Immature natural killer cell (primary cell): ENCODE data around the gene DGKZ. TPM values are rescaled to one million over a fixed set of nuclear protein-coding genes. Genes with fewer than 3 reads are reported as not detected.

Experiments
- DNase-seq, 3 donors: peaks; one replicate each; pipeline ENCODE4 v3.0.0; 2022; ENCODE audit warnings: mixed read lengths in 1 of 3
- H3K27ac Mint-ChIP-seq, 6 donors: one replicate each; pipeline ENCODE4 v1.8.0; 2020; ENCODE audit warnings: mixed read lengths in 6 of 6, mild to moderate bottlenecking in 5 of 6, inconsistent platforms in 4 of 6, moderate library complexity in 3 of 6
- H3K27me3 Mint-ChIP-seq, 3 donors: one replicate each; pipeline ENCODE4 v1.8.0; 2020 to 2021; ENCODE audit warnings: low read depth in 3 of 3, mild to moderate bottlenecking in 3 of 3, mixed read lengths in 3 of 3, moderate library complexity in 3 of 3, inconsistent platforms in 1 of 3
- H3K36me3 Mint-ChIP-seq, 3 donors: one replicate each; pipeline ENCODE4 v1.8.0; 2020; ENCODE audit warnings: mixed read lengths in 3 of 3, inconsistent platforms in 2 of 3, mild to moderate bottlenecking in 2 of 3
- H3K4me1 Mint-ChIP-seq, 2 donors: one replicate each; pipeline ENCODE4 v1.8.0; 2020; ENCODE audit warnings: inconsistent platforms in 2 of 2, mild to moderate bottlenecking in 2 of 2, mixed read lengths in 2 of 2, moderate library complexity in 1 of 2
- H3K4me3 Mint-ChIP-seq, 5 donors: one replicate each; pipeline ENCODE4 v1.8.0; 2020; ENCODE audit warnings: mild to moderate bottlenecking in 5 of 5, mixed read lengths in 5 of 5, inconsistent platforms in 3 of 5, moderate library complexity in 3 of 5
- H3K9me3 Mint-ChIP-seq, 6 donors: one replicate each; pipeline ENCODE4 v1.8.0; 2020; ENCODE audit warnings: mild to moderate bottlenecking in 6 of 6, mixed read lengths in 6 of 6, inconsistent platforms in 4 of 6, moderate library complexity in 3 of 6
- polyA plus RNA-seq, 3 donors: library from polyadenylated mRNA; unstranded; fragments of 300-500 nt; fragmentation: Illumina TruSeq; gene quantifications; one replicate each; pipeline ENCODE4 v1.2.3, GENCODE V29; 2021

The DGKZ gene
- polyA plus RNA-seq, 3 donors from 2014 or later = 40.7 to 120 (median 63.6) TPM

DNA sequence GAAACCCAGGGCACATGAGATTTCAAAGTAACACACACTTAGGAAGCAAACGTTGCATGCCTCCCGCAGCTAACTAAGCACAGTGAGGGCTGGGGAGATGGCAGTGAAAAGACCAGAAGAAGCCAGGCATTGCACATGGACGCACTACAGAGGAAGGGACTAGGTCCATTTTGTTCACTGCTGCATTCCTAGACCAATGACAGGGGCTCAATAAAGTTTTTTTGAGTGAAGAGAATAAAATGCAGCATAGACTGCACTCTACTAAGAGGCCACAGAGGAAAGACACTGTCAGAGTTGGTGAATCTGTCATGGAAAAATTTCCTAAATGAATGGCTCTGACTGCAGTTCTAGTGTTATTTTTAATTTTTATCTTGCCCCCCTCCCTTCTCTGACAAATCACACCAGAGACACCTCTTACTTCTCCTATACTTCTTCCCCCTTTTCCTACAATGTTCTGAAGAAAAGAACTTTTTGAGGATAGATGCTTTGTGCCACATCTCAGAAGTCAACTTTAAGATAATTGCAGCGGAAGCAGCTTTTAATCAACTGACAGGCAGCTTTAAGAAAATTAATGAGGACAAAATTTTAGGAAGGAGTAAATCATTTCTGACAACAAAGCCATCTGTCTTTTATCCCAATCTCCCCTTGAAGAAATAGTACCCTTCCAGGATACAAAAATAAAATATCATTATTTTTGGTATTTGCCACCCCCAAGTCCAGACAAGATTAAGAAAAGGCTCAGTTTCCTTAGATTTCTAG, 79.1 kb downstream of the DGKZ start:
- Mint-ChIP-seq H3K27ac (no peak overlapping the region), H3K27me3 (peaks cover 0 to 5% (median 4%) of the 10 kb centered on the region in 3 donors), H3K4me1 (no peaks in the 10 kb centered on the region), H3K36me3 (peaks cover 8 to 33% (median 30%) of the 10 kb centered on the region in 3 donors), H3K4me3 (no peak overlapping the region), H3K9me3 (no peaks in the 10 kb centered on the region)
- DNase-seq = no peak

DNA sequence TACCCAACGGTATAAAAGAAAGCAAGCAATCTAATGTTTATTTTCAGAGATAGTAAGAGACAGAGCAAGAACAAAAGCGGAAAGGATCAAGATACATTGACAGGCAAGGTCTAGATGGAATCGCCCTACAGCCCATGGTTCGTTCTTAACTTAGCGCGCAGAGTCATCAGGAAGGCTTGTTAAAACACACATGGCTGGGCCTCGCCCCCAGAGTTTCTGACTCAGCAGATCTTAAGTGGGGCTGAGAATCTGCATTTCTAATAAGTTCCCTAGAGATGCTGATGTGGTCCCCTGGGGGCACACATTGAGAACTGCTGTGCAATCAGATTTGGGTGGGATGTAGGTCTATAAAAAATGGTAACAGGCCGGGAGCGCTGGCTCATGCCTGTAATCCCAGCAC, 80.1 kb downstream of the DGKZ start:
- Mint-ChIP-seq H3K9me3 (no peaks in the 10 kb centered on the region), H3K4me3 (no peak overlapping the region), H3K27ac (no peak overlapping the region), H3K4me1 (no peaks in the 10 kb centered on the region), H3K36me3 (peaks cover 8 to 32% (median 30%) of the 10 kb centered on the region in 3 donors), H3K27me3 (peaks cover 0 to 5% (median 4%) of the 10 kb centered on the region in 3 donors)
- no peak for DNase-seq

DNA sequence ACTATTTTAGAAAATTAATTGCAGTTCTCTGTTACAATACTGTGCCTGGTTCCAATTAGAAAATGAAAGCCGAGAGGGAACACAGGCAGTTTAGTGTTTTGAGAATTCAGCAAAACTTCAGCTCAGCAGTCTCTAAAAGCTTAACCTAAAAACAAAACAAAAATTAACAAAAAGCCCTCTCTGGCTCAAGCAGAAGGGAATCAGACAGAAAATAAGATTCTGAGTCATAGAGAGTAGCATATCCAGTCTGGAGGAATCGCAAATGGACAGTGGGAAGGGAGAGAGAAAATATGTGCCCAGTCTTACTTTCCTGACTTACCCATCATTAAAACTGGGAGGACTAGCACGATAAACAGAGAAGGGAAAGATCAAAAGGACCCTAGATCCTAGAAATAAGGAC, 82.5 kb downstream of the DGKZ start:
- DNase-seq = no peak
- H3K27me3 Mint-ChIP-seq = peaks cover 0 to 4% (median 0%) of the 10 kb centered on the region in 3 donors
- H3K9me3 Mint-ChIP-seq = no peaks in the 10 kb centered on the region
- H3K27ac Mint-ChIP-seq = peak overlapping the region in 2 of 6 donors; percentile 14 to 39
- peaks cover 13 to 37% (median 25%) of the 10 kb centered on the region in 3 donors for H3K36me3 Mint-ChIP-seq
- no peak overlapping the region for H3K4me3 Mint-ChIP-seq
- H3K4me1 Mint-ChIP-seq = no peaks in the 10 kb centered on the region

Other genes with a start within 250 kb of the DGKZ start
- 10 to 100 TPM in 1 of 3 donors, 1 to 10 TPM in 2; 4.4 to 21.3 (median 5.8) TPM for gene PHF21A, start 226.0 kb upstream of the DGKZ start, polyA plus RNA-seq
- not detected for gene CREB3L1, start 69.8 kb upstream of the DGKZ start, polyA plus RNA-seq
- under 1 TPM in 1 of 3 donors, not detected in 2; 0.44 TPM for gene MDK, start 34.2 kb downstream of the DGKZ start, polyA plus RNA-seq
- under 1 TPM in 2 of 3 donors, not detected in 1; 0.31 to 0.51 TPM for gene CHRM4, start 44.3 kb downstream of the DGKZ start, polyA plus RNA-seq
- 10 to 100 TPM in 1 of 3 donors, 1 to 10 TPM in 2; 5.3 to 12.8 (median 7.4) TPM for gene AMBRA1, start 246.6 kb downstream of the DGKZ start, polyA plus RNA-seq